Cardiac muscle cell (in vitro differentiated cells and primary cell): ENCODE measurements around the gene MAT1A. TPM values are rescaled to one million over a fixed set of nuclear protein-coding genes. Genes with fewer than 3 reads are reported as not detected.

ENCODE experiments used
- DNase-seq, 2 donors: peaks; one replicate each; pipeline versions ENCODE4 v3.0.0 to v3.0.0-alpha.2; 2010 to 2017; ENCODE audit warnings: low read depth in 1 of 2, low spot score in 1 of 2
- H3K27ac ChIP-seq: fragments of 200-600 bp; sonication (generic); 2 replicates; pipeline ENCODE4 v1.5.1; 2016
- H3K27me3 ChIP-seq: fragments of 200-600 bp; sonication (generic); 2 replicates; pipeline ENCODE4 v1.6.0; 2016; ENCODE audit warnings: control low read depth
- H3K36me3 ChIP-seq: fragments of 200-600 bp; sonication (generic); 2 replicates; pipeline ENCODE4 v1.5.1; 2016; ENCODE audit warnings: control low read depth
- H3K4me1 ChIP-seq: fragments of 200-600 bp; sonication (generic); 2 replicates; pipeline ENCODE4 v1.8.1; 2017; ENCODE audit warnings: low read depth, mild to moderate bottlenecking, mixed run types
- H3K4me3 ChIP-seq: fragments of 200-600 bp; sonication (generic); 2 replicates; pipeline ENCODE4 v1.5.1; 2016; ENCODE audit warnings: mild to moderate bottlenecking
- H3K9me3 ChIP-seq: fragments of 200-600 bp; sonication (generic); 2 replicates; pipeline ENCODE4 v1.5.1; 2017; ENCODE audit warnings: low read depth, mild to moderate bottlenecking, control low read depth
- polyA plus RNA-seq: library from polyadenylated mRNA; unstranded; fragments of >200 nt; fragmentation: Nextera tagmentation; extraction: Ambion mirVana; gene quantifications from 2 replicates; pipeline ENCODE4 v1.2.1, GENCODE V29; 2016
- total RNA-seq: library from RNA; depleted of rRNA; stranded (reverse); fragments of >200 nt; gene quantifications from 2 replicates; pipeline ENCODE4 v1.2.3, GENCODE V29; 2016
- TF ChIP-seq, protein P1 (sequence below): IDR thresholded peaks from 2 replicates; pipeline ENCODE4 v1.5.1; 2012; ENCODE audit warnings: low read depth, mild to moderate bottlenecking, low read length

Gene MAT1A
- total and polyA plus RNA-seq, 2 experiments from 2014 or later: 3.4 to 5.6 TPM

DNA sequence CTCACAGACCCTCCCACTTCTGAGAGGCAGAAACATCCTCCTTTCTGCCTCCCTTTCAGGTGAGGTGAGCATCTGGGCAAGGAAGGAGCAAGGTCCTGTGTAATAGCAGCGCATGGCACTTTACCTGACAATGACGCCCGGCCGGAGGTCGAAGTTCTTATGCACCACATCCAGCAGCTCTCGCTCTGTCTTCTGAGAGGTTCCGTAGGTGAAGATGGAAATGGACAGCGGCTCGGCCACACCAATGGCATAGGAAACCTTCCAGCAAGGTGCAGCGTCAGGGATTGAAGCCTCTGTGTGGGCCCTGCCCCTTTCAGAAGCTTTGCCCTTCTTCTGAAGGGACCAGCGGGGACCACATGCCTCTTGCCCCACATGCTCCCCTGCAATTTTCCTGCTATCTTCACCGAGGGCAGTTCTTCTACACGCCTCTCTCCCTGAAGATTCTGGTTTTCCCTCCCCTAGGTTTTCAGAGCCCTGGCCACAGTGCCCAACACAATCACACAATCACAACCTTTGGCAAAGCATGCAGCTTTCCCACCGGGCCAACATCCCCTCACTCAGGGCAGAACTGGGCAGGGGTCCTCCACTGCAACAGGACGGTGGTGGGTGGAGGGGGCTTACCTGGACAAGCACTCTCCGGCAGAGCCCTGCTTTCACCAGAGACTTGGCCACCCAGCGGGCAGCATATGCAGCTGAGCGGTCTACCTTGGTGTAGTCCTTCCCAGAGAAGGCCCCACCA lies 14.9 kb downstream of the MAT1A start:
- no peaks in the 10 kb centered on the region for H3K36me3 ChIP-seq
- DNase-seq: no peak
- peaks cover 22% of the 10 kb centered on the region for H3K4me1 ChIP-seq
- H3K27ac ChIP-seq: no peak overlapping the region
- TF ChIP-seq, protein P1, sequence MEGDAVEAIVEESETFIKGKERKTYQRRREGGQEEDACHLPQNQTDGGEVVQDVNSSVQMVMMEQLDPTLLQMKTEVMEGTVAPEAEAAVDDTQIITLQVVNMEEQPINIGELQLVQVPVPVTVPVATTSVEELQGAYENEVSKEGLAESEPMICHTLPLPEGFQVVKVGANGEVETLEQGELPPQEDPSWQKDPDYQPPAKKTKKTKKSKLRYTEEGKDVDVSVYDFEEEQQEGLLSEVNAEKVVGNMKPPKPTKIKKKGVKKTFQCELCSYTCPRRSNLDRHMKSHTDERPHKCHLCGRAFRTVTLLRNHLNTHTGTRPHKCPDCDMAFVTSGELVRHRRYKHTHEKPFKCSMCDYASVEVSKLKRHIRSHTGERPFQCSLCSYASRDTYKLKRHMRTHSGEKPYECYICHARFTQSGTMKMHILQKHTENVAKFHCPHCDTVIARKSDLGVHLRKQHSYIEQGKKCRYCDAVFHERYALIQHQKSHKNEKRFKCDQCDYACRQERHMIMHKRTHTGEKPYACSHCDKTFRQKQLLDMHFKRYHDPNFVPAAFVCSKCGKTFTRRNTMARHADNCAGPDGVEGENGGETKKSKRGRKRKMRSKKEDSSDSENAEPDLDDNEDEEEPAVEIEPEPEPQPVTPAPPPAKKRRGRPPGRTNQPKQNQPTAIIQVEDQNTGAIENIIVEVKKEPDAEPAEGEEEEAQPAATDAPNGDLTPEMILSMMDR: no peak
- no peaks in the 10 kb centered on the region for H3K27me3 ChIP-seq
- no peaks in the 10 kb centered on the region for H3K9me3 ChIP-seq
- H3K4me3 ChIP-seq: no peak overlapping the region

DNA sequence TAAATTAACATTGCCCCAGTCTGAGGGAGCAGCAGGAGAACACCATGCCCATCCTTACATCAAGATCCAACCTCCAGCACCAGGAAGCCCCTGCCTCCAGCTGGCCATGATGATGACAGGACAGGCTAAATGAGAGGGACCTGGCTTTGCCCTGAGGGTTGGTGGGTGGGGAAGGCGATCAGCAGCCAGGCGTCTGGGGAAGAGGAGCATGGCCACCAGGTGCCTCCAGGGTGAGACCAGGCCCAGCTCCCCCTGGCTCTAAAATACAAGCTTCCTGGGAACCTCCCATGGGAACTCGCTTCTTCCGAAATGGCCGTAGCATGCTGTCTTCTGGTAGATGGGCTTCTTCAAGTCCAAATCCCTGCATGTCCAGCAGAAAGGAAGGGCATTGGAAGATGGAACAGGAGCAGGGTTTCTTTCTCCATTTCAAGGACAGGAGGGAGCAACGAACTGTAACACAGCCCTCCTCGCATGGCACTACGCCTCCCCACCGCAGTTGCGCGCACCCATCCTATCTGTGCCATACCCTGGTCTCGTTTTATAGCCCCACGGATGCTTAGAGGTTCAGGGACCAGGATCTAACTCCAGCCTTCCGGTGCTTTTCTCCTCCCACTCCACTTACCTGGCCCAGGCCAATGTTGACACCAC lies 15.8 kb downstream of the MAT1A start:
- DNase-seq: no peak
- H3K9me3 ChIP-seq: no peaks in the 10 kb centered on the region
- H3K27me3 ChIP-seq: no peaks in the 10 kb centered on the region
- no peak overlapping the region for H3K4me3 ChIP-seq
- peaks cover 21% of the 10 kb centered on the region for H3K4me1 ChIP-seq
- no peaks in the 10 kb centered on the region for H3K36me3 ChIP-seq
- H3K27ac ChIP-seq: no peak overlapping the region
- TF ChIP-seq, protein P1: no peak

DNA sequence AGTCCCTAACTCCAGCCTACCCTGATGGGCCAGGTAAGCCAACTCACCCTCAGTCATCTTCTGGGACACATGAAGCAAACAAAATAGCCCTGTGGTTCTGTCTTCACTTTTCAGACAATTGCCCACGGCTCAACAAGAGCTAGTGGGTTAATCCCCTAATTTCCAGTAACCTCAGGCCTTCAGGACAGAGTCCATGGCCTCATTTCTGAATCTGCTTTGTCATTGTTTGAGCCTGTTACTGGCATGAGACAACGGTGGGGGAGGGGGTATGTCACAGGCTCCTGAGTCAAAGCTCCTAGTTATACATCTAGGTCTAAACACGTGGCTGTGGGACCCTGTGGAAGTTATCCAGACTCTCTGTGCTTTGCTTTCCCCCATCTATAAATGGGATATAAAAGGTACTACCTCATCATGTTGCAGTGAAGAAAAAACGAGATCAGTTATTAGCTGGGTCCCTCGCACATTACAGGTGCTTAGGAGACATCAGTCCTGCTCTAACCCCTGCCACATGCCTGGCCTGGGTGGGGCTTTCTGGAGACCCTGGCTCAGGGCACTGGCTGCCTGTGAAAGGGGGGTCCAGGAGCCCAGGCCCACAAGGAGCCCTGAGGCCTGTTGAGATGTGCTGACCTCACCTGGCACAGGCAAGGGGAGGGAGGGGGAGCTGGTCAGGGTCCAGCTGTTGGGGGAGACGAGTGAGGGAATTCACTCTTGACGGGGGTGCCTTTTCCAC lies 16.5 kb downstream of the MAT1A start:
- H3K27ac ChIP-seq: no peak overlapping the region
- no peak overlapping the region for H3K4me3 ChIP-seq
- TF ChIP-seq, protein P1: no peak
- no peak for DNase-seq
- H3K9me3 ChIP-seq: no peaks in the 10 kb centered on the region
- H3K4me1 ChIP-seq: peaks cover 14% of the 10 kb centered on the region
- no peaks in the 10 kb centered on the region for H3K36me3 ChIP-seq
- no peaks in the 10 kb centered on the region for H3K27me3 ChIP-seq

DNA sequence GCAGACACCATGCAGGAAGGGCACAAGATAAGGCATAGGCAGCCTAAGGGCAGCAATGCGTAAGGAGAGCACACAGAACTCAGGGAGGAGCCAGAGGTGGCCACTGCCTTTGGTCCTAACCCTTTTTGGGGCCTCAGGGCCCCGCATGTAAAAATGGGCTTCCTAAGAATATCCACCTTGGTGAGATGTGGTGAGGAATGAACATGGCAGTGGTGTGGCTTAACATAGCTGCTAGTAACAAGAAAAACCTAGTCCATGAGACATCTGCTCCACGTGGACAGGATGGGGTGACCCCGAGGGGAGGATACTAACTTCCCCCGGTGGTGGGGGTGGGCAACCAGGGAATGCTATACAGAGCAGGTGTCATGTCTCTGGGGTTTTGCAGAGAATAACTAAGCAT lies 18.0 kb downstream of the MAT1A start:
- DNase-seq: no peak
- Histone ChIP-seq H3K36me3 (no peaks in the 10 kb centered on the region), H3K9me3 (no peaks in the 10 kb centered on the region), H3K4me1 (peaks cover 1% of the 10 kb centered on the region), H3K27me3 (no peaks in the 10 kb centered on the region), H3K27ac (no peak overlapping the region), H3K4me3 (no peak overlapping the region)
- TF ChIP-seq, protein P1: no peak

DNA sequence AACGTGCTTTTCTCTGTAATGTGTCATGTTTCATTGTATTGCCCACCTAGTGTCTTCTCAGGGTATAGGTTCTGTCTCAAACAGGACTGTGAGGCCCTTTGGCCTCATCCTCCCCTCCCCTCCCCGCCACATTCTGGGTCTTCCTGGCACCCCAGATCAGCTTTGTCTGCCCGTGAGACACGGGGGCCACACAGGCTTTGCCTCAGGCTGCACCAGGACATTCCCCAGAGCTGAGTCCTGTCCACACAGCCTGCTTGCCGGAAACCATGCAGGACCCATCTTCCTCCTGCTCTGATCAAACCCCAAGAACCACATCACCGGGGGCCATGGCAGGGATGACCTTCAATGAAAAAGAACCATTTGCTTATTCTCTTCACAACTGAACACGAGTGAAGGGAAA lies 18.6 kb downstream of the MAT1A start:
- peaks cover 7% of the 10 kb centered on the region for H3K4me1 ChIP-seq
- no peak for DNase-seq
- no peaks in the 10 kb centered on the region for H3K9me3 ChIP-seq
- TF ChIP-seq, protein P1: no peak
- no peaks in the 10 kb centered on the region for H3K36me3 ChIP-seq
- H3K4me3 ChIP-seq: no peak overlapping the region
- H3K27me3 ChIP-seq: no peaks in the 10 kb centered on the region
- no peak overlapping the region for H3K27ac ChIP-seq
